ENCODE measurements around the gene CNTNAP2.

- TF ChIP-seq CTCF (IDR thresholded peaks at IDR 0.05; ENCODE audit: insufficient read depth, low read length, poor library complexity, severe bottlenecking) (no peak), EZH2phosphoT487 (conservative IDR thresholded peaks at IDR 0.05; ENCODE audit: low read length) (no peak)
Measured at GRCh38 chr7:146359176-146359575, 242.6 kb downstream of the CNTNAP2 start.
